Measurements from ENCODE around the gene PHYH. TPM values are rescaled to one million over a fixed set of nuclear protein-coding genes. Genes with fewer than 3 reads are reported as not detected.
A peak's percentile ranks its signal among the peaks of the same experiment; 100 is the strongest.
"Not testable (repeated sequence)": the region's sequence is repeated elsewhere in the genome, so short reads cannot be mapped to it uniquely, and the experiment has no call there.

The PHYH gene
- total and polyA plus RNA-seq, 4 donors: 21.0 to 66.7 (median 29.4) TPM

DNA sequence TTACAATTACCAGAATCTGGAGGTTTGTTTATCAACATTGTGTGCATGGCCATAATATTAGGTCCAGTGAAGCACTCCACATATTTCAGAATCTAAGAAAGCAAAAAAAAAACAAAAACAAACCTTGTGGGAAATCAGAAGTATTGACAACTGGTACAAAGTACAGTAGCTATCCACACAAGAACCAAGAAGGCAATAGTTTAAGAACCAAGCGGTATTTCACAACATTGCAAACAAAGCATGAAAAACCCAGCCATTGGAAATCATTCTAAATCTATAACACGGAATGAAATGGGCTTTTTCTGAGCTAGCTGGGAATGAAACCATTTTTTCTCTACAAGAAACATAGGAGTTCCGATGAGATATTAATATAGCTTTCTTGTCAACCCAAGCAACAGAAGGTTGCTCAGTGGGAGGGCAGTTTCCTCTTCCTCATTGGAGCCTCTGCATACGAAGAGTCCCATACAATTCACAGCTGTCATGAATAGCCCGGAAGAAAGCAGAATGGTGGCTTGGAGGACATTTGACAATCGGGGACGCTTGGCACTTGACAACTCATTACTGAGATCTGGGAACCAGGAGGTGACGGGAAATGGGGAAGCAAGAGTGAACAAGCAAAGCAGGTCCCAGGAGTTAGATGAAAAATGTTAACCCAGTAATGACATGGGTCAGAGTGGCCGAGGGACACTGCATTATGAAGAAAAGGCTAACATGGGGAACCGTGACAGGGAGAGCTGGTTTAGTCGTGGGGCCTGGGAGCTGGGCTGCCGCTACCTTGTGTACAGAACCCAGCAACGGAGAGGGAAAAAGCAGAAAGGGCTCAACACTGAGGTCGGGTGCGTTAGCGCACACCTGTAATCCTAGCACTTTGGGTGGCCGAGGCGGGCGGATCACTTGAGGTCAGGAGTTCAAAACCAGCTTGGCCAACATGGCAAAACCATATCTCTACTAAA lies 7.8 kb downstream of the PHYH start:
- Histone ChIP-seq H3K27ac (ENCODE audit: low read depth in 1 of 2, low read length in 2 of 2) (no peak overlapping the region), H3K9me3 (ENCODE audit: control insufficient read depth, low read length) (no peaks in the 10 kb centered on the region), H3K36me3 (ENCODE audit: control insufficient read depth in 1 of 2, insufficient read depth in 2 of 2, low read length in 1 of 2) (peaks cover 0 to 4% of the 10 kb centered on the region in 2 donors), H3K4me3 (ENCODE audit: low read length in 2 of 2) (no peak overlapping the region), H3K27me3 (ENCODE audit: control insufficient read depth in 1 of 2, insufficient read depth in 2 of 2, low read length in 1 of 2) (no peaks in the 10 kb centered on the region), H3K4me1 (ENCODE audit: control insufficient read depth in 1 of 2, insufficient read depth in 2 of 2, low read length in 2 of 2) (no peaks in the 10 kb centered on the region)
- 95 to 96% methylated on average over 19 of the region's 19 CpGs for WGBS, 2 donors
- ATAC-seq (ENCODE audit: low FRiP score) (no peak), DNase-seq (no peak)
- intact Hi-C loops (cut with DNase I): no loop called here

- 82 to 83% methylated on average over 4 of the region's 4 CpGs for WGBS, 2 donors
- no peak for DNase-seq
- intact Hi-C loops (cut with DNase I): no loop called here
Observed at GRCh38 chr10:13291061-13291460, 8.8 kb downstream of the PHYH start.

GRCh38 chr10:13284050-13284449 lies 15.8 kb downstream of the PHYH start:
- ATAC-seq (ENCODE audit: low FRiP score) (no peak), DNase-seq (no peak)
- H3K36me3 ChIP-seq (ENCODE audit: control insufficient read depth in 1 of 2, insufficient read depth in 2 of 2, low read length in 1 of 2): peaks cover 6 to 9% of the 10 kb centered on the region in 2 donors
- 91 to 100% methylated on average over 4 of the region's 4 CpGs for WGBS, 2 donors
- intact Hi-C loops (cut with DNase I): no loop called here
- no peak overlapping the region for H3K4me3 ChIP-seq (ENCODE audit: low read length in 2 of 2)
- no peak overlapping the region for H3K27ac ChIP-seq (ENCODE audit: low read depth in 1 of 2, low read length in 2 of 2)
- no peaks in the 10 kb centered on the region for H3K9me3 ChIP-seq (ENCODE audit: control insufficient read depth, low read length)
- H3K27me3 ChIP-seq (ENCODE audit: control insufficient read depth in 1 of 2, insufficient read depth in 2 of 2, low read length in 1 of 2): peaks cover 0 to 2% of the 10 kb centered on the region in 2 donors
- H3K4me1 ChIP-seq (ENCODE audit: control insufficient read depth in 1 of 2, insufficient read depth in 2 of 2, low read length in 2 of 2): no peaks in the 10 kb centered on the region

More at GRCh38 chr10:13291061-13291460, 8.8 kb downstream of the PHYH start:
- H3K9me3 ChIP-seq (ENCODE audit: control insufficient read depth, low read length): no peaks in the 10 kb centered on the region
- no peak overlapping the region for H3K4me3 ChIP-seq (ENCODE audit: low read length in 2 of 2)
- no peak for ATAC-seq (ENCODE audit: low FRiP score)
- H3K36me3 ChIP-seq (ENCODE audit: control insufficient read depth in 1 of 2, insufficient read depth in 2 of 2, low read length in 1 of 2): peaks cover 0 to 4% of the 10 kb centered on the region in 2 donors
- H3K27ac ChIP-seq (ENCODE audit: low read depth in 1 of 2, low read length in 2 of 2): no peak overlapping the region
- no peaks in the 10 kb centered on the region for H3K27me3 ChIP-seq (ENCODE audit: control insufficient read depth in 1 of 2, insufficient read depth in 2 of 2, low read length in 1 of 2)
- H3K4me1 ChIP-seq (ENCODE audit: control insufficient read depth in 1 of 2, insufficient read depth in 2 of 2, low read length in 2 of 2): no peaks in the 10 kb centered on the region

GRCh38 chr10:13282348-13282747 lies 17.5 kb downstream of the PHYH start:
- H3K4me1 ChIP-seq (ENCODE audit: control insufficient read depth in 1 of 2, insufficient read depth in 2 of 2, low read length in 2 of 2); ATAC-seq (ENCODE audit: low FRiP score); H3K9me3 ChIP-seq (ENCODE audit: control insufficient read depth, low read length); H3K4me3 ChIP-seq (ENCODE audit: low read length in 2 of 2); intact Hi-C loops (cut with DNase I); DNase-seq; H3K27ac ChIP-seq (ENCODE audit: low read depth in 1 of 2, low read length in 2 of 2); H3K27me3 ChIP-seq (ENCODE audit: control insufficient read depth in 1 of 2, insufficient read depth in 2 of 2, low read length in 1 of 2); H3K36me3 ChIP-seq (ENCODE audit: control insufficient read depth in 1 of 2, insufficient read depth in 2 of 2, low read length in 1 of 2): not testable (repeated sequence)
- 92 to 94% methylated on average over 6 of the region's 6 CpGs for WGBS, 2 donors

DNA sequence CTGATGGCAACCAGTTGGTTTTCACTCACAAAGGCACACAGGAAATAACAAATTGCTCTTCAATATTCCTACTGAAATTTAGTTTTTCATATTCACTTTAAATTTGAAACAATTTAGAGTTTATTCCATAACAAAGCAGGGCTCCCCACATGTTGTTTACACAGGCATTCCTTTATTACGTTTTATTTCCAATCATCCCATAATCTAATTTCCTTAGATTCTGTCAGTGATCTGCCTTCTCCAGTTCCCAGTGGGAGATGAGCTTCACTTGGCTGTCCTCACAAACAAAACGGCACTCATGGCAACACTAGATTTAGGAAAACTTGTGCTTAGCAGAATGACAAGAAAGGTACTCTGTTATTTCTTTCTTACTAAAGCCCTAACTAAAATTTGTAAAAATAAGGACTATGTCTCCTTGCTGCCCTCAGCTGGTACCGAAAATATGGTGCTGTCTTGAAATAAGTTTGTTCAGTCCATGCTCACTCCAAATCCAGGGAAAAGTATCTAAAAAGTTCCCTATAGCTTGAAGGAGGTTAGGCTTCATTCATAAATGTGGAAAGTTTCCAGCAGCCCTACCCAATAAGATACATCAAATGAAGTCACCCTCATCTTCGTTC lies 23.0 kb downstream of the PHYH start:
- Histone ChIP-seq H3K27me3 (ENCODE audit: control insufficient read depth in 1 of 2, insufficient read depth in 2 of 2, low read length in 1 of 2) (no peaks in the 10 kb centered on the region), H3K9me3 (ENCODE audit: control insufficient read depth, low read length) (no peaks in the 10 kb centered on the region), H3K4me1 (ENCODE audit: control insufficient read depth in 1 of 2, insufficient read depth in 2 of 2, low read length in 2 of 2) (no peaks in the 10 kb centered on the region), H3K36me3 (ENCODE audit: control insufficient read depth in 1 of 2, insufficient read depth in 2 of 2, low read length in 1 of 2) (peaks cover 4 to 6% of the 10 kb centered on the region in 2 donors), H3K27ac (ENCODE audit: low read depth in 1 of 2, low read length in 2 of 2) (no peak overlapping the region), H3K4me3 (ENCODE audit: low read length in 2 of 2) (no peak overlapping the region)
- ATAC-seq (ENCODE audit: low FRiP score) (no peak), DNase-seq (no peak)
- intact Hi-C loops (cut with DNase I): loop anchor here in 1 of 2 donors (5.0 to 10.0 kb wide), 2 partner anchors 70 to 112 kb away; partner anchors contain the start of gene MCM10
- 20 to 29% methylated on average over 4 of the region's 4 CpGs for WGBS, 2 donors

GRCh38 chr10:13276146-13276545 lies 23.7 kb downstream of the PHYH start:
- DNase-seq; H3K27me3 ChIP-seq (ENCODE audit: control insufficient read depth in 1 of 2, insufficient read depth in 2 of 2, low read length in 1 of 2); H3K27ac ChIP-seq (ENCODE audit: low read depth in 1 of 2, low read length in 2 of 2); H3K4me1 ChIP-seq (ENCODE audit: control insufficient read depth in 1 of 2, insufficient read depth in 2 of 2, low read length in 2 of 2); H3K9me3 ChIP-seq (ENCODE audit: control insufficient read depth, low read length); ATAC-seq (ENCODE audit: low FRiP score); H3K36me3 ChIP-seq (ENCODE audit: control insufficient read depth in 1 of 2, insufficient read depth in 2 of 2, low read length in 1 of 2); H3K4me3 ChIP-seq (ENCODE audit: low read length in 2 of 2): not testable (repeated sequence)
- WGBS, 2 donors: 98 to 99% methylated on average over 11 of the region's 11 CpGs
- intact Hi-C loops (cut with DNase I): loop anchor here in 1 of 2 donors (5.0 to 10.0 kb wide), 2 partner anchors 69 to 111 kb away; partner anchors contain the start of gene MCM10

DNA sequence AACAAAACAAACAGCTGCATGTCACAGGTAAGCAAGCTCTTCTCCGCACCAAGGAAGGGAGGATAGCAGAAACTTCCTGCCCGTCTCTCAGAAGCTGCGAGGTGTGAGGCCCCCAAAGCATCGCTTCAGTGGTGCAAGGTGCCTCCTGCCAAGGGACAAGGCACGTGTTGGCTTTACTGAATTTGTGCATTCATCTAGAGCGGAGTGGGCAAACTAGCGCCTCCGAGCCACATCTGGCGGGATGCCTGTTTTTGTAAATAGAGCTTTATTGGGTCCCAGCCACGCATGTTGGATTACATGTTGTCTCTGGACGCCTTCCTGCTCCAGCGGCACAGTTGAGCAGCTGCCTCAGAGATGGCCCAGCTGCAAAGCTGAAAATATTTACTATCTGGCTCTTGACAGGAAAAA lies 27.7 kb downstream of the PHYH start:
- H3K9me3 ChIP-seq (ENCODE audit: control insufficient read depth, low read length): no peaks in the 10 kb centered on the region
- no peaks in the 10 kb centered on the region for H3K27me3 ChIP-seq (ENCODE audit: control insufficient read depth in 1 of 2, insufficient read depth in 2 of 2, low read length in 1 of 2)
- H3K36me3 ChIP-seq (ENCODE audit: control insufficient read depth in 1 of 2, insufficient read depth in 2 of 2, low read length in 1 of 2): no peaks in the 10 kb centered on the region
- peaks cover 0 to 2% of the 10 kb centered on the region in 2 donors for H3K4me1 ChIP-seq (ENCODE audit: control insufficient read depth in 1 of 2, insufficient read depth in 2 of 2, low read length in 2 of 2)
- no peak overlapping the region for H3K27ac ChIP-seq (ENCODE audit: low read depth in 1 of 2, low read length in 2 of 2)
- ATAC-seq (ENCODE audit: low FRiP score) (peak; percentile 74), DNase-seq (peak in 1 of 2 donors; percentile 56)
- intact Hi-C loops (cut with DNase I): loop anchor here in 1 of 2 donors (10.0 kb wide), 1 partner anchor 107 kb away; the partner anchor contains the start of gene MCM10
- no peak overlapping the region for H3K4me3 ChIP-seq (ENCODE audit: low read length in 2 of 2)
- WGBS, 2 donors: 10 to 12% methylated on average over 12 of the region's 12 CpGs

DNA sequence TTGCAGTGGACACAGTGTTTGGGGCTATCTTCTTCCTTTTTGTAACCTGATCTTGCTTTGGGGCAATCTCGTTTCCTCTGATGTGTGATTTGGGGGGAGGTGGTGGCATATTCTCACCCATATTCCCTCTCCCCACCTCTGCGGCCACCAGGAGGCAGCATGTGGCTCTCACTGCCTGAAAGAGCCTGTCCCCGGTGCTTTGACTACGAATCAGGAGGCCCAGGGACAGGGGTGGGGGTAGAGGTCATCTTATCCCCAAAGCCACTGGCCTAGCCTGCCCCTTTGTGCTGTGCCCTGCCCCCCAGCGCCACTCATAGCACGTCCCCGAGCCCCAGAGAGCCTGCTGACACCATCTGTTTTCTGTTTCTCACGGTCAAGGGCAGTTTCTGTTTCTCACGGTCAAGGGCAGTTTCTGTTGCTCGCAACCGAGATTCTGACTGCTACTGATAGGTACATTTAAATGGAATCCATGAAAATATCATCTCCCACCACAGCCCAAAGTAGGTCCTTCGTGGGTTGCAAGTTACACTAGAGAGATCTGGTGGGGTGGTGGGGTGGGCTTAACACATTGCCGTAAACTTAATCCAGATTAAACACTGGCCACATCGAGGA lies 28.2 kb downstream of the PHYH start:
- H3K4me1 ChIP-seq (ENCODE audit: control insufficient read depth in 1 of 2, insufficient read depth in 2 of 2, low read length in 2 of 2): peaks cover 0 to 2% of the 10 kb centered on the region in 2 donors
- H3K4me3 ChIP-seq (ENCODE audit: low read length in 2 of 2): no peak overlapping the region
- 35 to 36% methylated on average over 14 of the region's 14 CpGs for WGBS, 2 donors
- H3K36me3 ChIP-seq (ENCODE audit: control insufficient read depth in 1 of 2, insufficient read depth in 2 of 2, low read length in 1 of 2): no peaks in the 10 kb centered on the region
- DNase-seq (peak in 1 of 2 donors; percentile 76), ATAC-seq (ENCODE audit: low FRiP score) (peak; percentile 53)
- H3K27ac ChIP-seq (ENCODE audit: low read depth in 1 of 2, low read length in 2 of 2): no peak overlapping the region
- no peaks in the 10 kb centered on the region for H3K9me3 ChIP-seq (ENCODE audit: control insufficient read depth, low read length)
- intact Hi-C loops (cut with DNase I): loop anchor here in 1 of 2 donors (10.0 kb wide), 1 partner anchor 107 kb away; the partner anchor contains the start of gene MCM10
- no peaks in the 10 kb centered on the region for H3K27me3 ChIP-seq (ENCODE audit: control insufficient read depth in 1 of 2, insufficient read depth in 2 of 2, low read length in 1 of 2)

Data from aorta (tissue), 5 donors.